Osteoblast (primary cell): ENCODE results near the gene GCSAML. TPM values are rescaled to one million over a fixed set of nuclear protein-coding genes. Genes with fewer than 3 reads are reported as not detected.

Source experiments
- DNase-seq: peaks from one replicate; pipeline ENCODE4 v3.0.0; 2011; ENCODE audit warnings: low spot score, mixed read lengths; ENCODE audit not compliant: insufficient read length; ENCODE audit errors: missing footprints
- H2AFZ ChIP-seq: 2 replicates; pipeline ENCODE4 v1.6.0; 2011; ENCODE audit warnings: mild to moderate bottlenecking, low read length
- H3K27ac ChIP-seq: 2 replicates; pipeline ENCODE4 v1.5.1; 2011; ENCODE audit warnings: mild to moderate bottlenecking, low read depth, low read length, moderate library complexity
- H3K27me3 ChIP-seq: 2 replicates; pipeline ENCODE4 v1.6.0; 2012; ENCODE audit warnings: mild to moderate bottlenecking, control low read depth, inconsistent platforms, low read length, moderate library complexity; ENCODE audit not compliant: insufficient read depth
- H3K36me3 ChIP-seq: 2 replicates; pipeline ENCODE4 v1.5.1; 2011; ENCODE audit warnings: mild to moderate bottlenecking, low read length, control low read depth, moderate library complexity; ENCODE audit not compliant: insufficient read depth
- H3K4me1 ChIP-seq: 2 replicates; pipeline ENCODE4 v1.5.1; 2011; ENCODE audit warnings: mild to moderate bottlenecking, low read length, control low read depth, moderate library complexity; ENCODE audit not compliant: insufficient read depth
- H3K4me2 ChIP-seq: 2 replicates; pipeline ENCODE4 v1.6.0; 2011; ENCODE audit warnings: mild to moderate bottlenecking, low read length; ENCODE audit not compliant: insufficient read depth
- H3K4me3 ChIP-seq: fragments of 200-600 bp; sonication (generic); 3 replicates; pipeline ENCODE4 v1.5.1; 2012; ENCODE audit warnings: mild to moderate bottlenecking, low read length, inconsistent platforms; ENCODE audit not compliant: insufficient read depth
- H3K79me2 ChIP-seq: 2 replicates; pipeline ENCODE4 v1.6.0; 2012; ENCODE audit warnings: mild to moderate bottlenecking, low read length, control low read depth, inconsistent platforms; ENCODE audit not compliant: insufficient read depth
- H3K9me3 ChIP-seq: 2 replicates; pipeline ENCODE4 v1.5.1; 2011; ENCODE audit warnings: low read depth, low read length, control low read depth
- H4K20me1 ChIP-seq: 2 replicates; pipeline ENCODE4 v1.6.0; 2012; ENCODE audit warnings: mild to moderate bottlenecking, low read length, control low read depth; ENCODE audit not compliant: insufficient read depth
- CTCF ChIP-seq: IDR thresholded peaks from 2 replicates; pipeline ENCODE4 v1.5.1; 2011; ENCODE audit warnings: mild to moderate bottlenecking, low read depth, low read length, moderate library complexity; ENCODE audit errors: extremely low read depth
- total RNA-seq: library from RNA; depleted of rRNA; stranded (reverse); fragments of >200 nt; gene quantifications from 2 replicates; pipeline ENCODE4 v1.2.3, GENCODE V29; 2012

The GCSAML gene
- total RNA-seq, 1 donor, result not detected

GRCh38 chr1:247536340-247536739 lies 12.6 kb upstream of the GCSAML start, which contains the start of gene OR2C3:
Gene OR2C3 (minus strand): TSS chr1:247536440. CDS start chr1:247532511, 3,929 bp downstream.
- Histone ChIP-seq H3K27ac (no peak within 1 kb of the TSS), H3K9me3 (peaks cover 5% of the 10 kb centered on the region), H3K79me2 (no peaks in the 10 kb centered on the region), H4K20me1 (no peaks in the 10 kb centered on the region), H3K4me3 (no peak within 1 kb of the TSS), H3K27me3 (no peaks in the 10 kb centered on the region), H3K4me2 (no peak within 1 kb of the TSS), H3K4me1 (no peaks in the 10 kb centered on the region), H3K36me3 (no peaks in the 10 kb centered on the region), H2AFZ (no peak within 1 kb of the TSS)
- TF ChIP-seq CTCF, result no peak
- DNase-seq, result no peak

GRCh38 chr1:247538561-247538960 lies 10.4 kb upstream of the GCSAML start:
- H3K9me3 ChIP-seq, result peaks cover 8% of the 10 kb centered on the region
- DNase-seq, result no peak
- H3K27me3 ChIP-seq, result no peaks in the 10 kb centered on the region
- H4K20me1 ChIP-seq, result no peaks in the 10 kb centered on the region
- no peak overlapping the region for H3K4me2 ChIP-seq
- no peaks in the 10 kb centered on the region for H3K79me2 ChIP-seq
- H3K4me1 ChIP-seq, result no peaks in the 10 kb centered on the region
- no peak overlapping the region for H3K27ac ChIP-seq
- H3K4me3 ChIP-seq, result no peak overlapping the region
- TF ChIP-seq CTCF, result no peak
- H2AFZ ChIP-seq, result no peak overlapping the region
- no peaks in the 10 kb centered on the region for H3K36me3 ChIP-seq

- Histone ChIP-seq H3K36me3 (no peaks in the 10 kb centered on the region), H3K27ac (no peak overlapping the region), H3K4me2 (no peak overlapping the region), H2AFZ (no peak overlapping the region), H3K4me3 (no peak overlapping the region), H3K79me2 (no peaks in the 10 kb centered on the region), H3K4me1 (no peaks in the 10 kb centered on the region), H3K27me3 (no peaks in the 10 kb centered on the region), H4K20me1 (no peaks in the 10 kb centered on the region), H3K9me3 (peaks cover 8% of the 10 kb centered on the region)
- no peak for TF ChIP-seq CTCF
- no peak for DNase-seq
Observed at GRCh38 chr1:247539215-247539614, 9.7 kb upstream of the GCSAML start.

- Histone ChIP-seq H3K9me3 (peaks cover 8% of the 10 kb centered on the region), H3K36me3 (no peaks in the 10 kb centered on the region), H3K27ac (no peak overlapping the region), H3K4me2 (no peak overlapping the region), H3K79me2 (no peaks in the 10 kb centered on the region), H3K4me1 (no peaks in the 10 kb centered on the region), H3K4me3 (no peak overlapping the region), H3K27me3 (no peaks in the 10 kb centered on the region), H4K20me1 (no peaks in the 10 kb centered on the region), H2AFZ (no peak overlapping the region)
- no peak for TF ChIP-seq CTCF
- no peak for DNase-seq
Observed at GRCh38 chr1:247540581-247540980, 8.4 kb upstream of the GCSAML start.
